HG03457 (cell line): ENCODE data around the gene TP53INP2.
"Not testable (repeated sequence)": the region's sequence is repeated elsewhere in the genome, so short reads cannot be mapped to it uniquely, and the experiment has no call there.

Experiments used
- ATAC-seq: cut with Tn5 transposase; IDR thresholded peaks from one replicate; pipeline ENCODE4 v1.9.1; 2021; ENCODE audit warnings: moderate number of reproducible peaks; ENCODE audit not compliant: unreplicated experiment

TP53INP2 gene

DNA sequence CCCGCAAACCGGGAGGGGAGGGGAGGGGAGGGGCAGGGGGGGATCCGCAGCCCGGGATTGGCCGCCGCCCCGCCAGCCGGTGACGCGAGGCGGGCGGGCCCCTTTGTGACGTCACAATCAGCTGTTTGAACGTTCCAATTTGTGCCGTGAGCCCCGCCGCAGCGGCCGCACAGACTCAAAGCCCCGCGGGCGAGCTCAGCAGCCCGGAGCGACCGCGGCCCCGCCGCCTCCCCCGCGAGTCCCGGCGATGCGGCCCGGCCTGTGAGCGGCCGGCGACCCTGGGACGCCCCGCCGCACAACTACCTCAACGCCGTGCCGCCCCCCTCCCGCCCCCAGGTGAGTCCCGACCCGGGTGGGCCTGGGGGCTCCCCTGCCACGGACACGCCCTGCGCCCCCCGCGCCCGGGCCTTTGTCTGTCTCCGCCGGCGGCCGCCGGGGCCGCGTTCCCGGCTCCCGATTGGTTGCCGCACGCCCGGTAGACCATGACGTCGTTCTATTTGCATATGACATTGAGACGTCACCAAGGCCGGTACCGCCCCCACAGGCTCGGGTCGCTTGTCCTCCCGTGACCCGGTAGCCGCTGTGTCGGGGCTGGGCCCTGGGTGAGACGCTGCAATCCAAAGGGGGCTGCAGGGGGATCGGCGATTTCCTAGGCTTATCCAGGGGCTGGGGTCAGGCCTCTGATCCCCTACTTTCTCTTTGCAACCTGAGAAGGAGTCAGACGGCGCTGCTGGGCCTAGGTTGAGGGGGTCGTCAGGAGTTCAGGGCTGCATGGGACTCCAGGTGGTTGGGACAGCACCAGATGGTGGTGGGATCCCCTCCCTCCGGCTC lies at the start of gene TP53INP2:
Gene TP53INP2 (plus strand): TSS at position 168 of the 831 bp plus-strand sequence. CDS start 4,396 bp downstream, outside the sequence.
- no peak for ATAC-seq

- ATAC-seq, result not testable (repeated sequence)
Measured at GRCh38 chr20:34658654-34659053, 45.5 kb upstream of the TP53INP2 start.

GRCh38 chr20:34661811-34662210 lies 42.3 kb upstream of the TP53INP2 start:
- ATAC-seq, result not testable (repeated sequence)

DNA sequence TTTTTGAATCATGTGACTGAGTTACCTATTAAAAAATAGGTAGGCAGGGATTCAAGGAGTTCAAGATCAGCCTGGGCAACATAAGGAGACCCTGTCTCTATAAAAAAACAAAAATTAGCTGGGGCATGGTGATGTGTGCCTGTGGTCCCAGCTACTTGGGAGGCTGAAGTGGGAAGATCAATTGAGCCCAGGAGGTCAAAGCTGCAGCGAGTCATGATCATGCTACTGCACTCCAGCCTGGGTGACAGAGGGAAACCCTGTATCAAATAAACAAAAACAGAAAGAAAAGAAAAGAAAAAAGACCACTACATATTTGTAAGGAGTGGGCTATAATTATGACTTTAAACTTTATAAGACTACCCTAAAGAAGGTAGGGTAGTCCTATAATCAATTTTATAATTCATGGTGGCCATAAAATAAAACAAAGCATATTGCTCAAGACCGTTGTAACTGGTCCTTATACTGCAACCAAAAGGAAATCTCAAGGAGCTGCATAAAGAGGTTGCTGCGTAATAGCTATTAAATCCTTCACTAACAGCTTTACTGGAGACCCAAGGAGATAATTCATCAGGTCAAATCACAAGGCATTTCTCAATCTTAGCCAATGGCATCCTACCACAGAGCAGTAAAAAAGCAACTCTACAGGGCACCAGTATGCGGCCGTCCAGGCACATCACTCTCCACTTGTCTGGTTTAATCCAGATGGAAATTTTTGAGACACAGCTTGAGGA lies 40.8 kb upstream of the TP53INP2 start:
- ATAC-seq, result no peak

DNA sequence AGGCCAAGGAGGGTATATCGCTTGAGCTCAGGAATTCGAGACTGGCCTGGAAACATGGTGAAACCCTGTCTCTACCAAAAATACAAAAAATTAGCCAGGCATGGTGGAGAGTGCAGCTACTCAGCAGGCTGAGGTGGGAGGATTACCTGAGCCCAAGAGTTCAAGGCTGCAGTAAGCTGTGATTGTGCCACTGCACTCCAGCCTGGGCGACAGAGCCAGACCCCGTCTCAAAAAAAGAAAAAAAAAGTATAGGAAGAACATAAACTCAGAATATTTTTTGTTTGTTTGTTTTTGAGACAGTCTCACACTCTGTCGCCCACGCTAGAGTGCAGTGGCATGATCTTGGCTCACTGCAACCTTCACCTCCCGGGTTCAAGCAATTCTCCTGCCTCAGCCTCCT lies 39.4 kb upstream of the TP53INP2 start:
- ATAC-seq, result not testable (repeated sequence)

DNA sequence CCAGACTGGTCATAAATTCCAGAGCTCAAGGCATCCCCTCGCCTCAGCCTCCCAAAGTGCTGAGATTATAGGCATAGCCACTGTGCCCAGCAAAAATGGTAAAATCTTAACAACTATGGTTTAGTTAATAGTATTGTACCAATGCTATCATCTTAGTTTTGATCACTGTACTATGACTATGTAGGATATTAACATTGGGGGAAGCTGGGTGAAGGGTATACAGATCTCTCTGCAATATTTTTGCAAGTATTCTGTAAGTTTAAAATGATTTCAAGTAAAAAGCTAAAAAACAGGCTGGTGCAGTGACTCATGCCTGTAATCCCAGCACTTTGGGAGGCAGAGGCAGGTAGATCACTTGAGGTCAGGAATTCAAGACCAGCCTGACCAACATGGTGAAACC lies 35.0 kb upstream of the TP53INP2 start:
- no peak for ATAC-seq

DNA sequence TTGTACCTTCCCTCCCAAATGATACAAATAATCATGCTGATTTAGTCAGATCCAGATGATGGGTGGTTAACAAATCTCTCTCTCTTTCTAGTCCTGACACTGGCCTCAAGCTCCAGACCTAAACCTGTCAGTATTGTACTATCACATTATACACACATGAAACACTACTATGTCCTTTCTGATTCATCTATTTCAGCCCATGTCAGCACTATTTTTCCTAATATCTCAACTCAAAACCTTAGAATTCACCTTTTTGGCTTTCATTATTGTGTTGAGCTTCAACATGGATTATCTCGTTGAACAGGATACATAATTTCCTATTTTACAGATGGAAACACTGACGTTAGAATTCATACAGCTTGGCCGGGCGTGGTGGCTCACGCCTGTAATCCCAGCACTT lies 30.7 kb upstream of the TP53INP2 start:
- no peak for ATAC-seq

DNA sequence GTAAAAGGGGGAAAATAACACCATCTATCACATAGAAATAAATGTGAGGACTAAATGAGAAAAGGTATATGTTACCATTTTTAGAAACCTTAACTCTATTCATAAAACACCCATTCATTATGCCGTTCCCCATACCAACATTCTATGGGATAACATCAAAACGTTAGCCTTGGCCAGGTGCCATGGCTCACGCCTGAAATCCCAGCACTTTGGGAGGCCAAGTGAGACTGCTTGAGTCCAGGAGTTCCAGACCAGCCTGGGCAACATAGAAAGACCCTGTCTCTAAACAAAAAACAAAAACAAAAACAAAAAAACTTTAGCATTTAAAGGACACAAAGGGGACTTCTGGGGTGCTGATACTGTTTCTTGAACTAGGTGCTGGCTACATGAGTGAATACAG lies 28.6 kb upstream of the TP53INP2 start:
- no peak for ATAC-seq

- ATAC-seq, result no peak
Measured at GRCh38 chr20:34675993-34676641, 28.0 kb upstream of the TP53INP2 start.

- peak; percentile 95 for ATAC-seq
Measured at GRCh38 chr20:34676642-34677373, 27.3 kb upstream of the TP53INP2 start, which contains the start of gene PIGU. Gene PIGU (minus strand): TSS chr20:34677092. CDS start chr20:34677085, 7 bp downstream.

GRCh38 chr20:34680586-34681175 lies 23.5 kb upstream of the TP53INP2 start:
- no peak for ATAC-seq

DNA sequence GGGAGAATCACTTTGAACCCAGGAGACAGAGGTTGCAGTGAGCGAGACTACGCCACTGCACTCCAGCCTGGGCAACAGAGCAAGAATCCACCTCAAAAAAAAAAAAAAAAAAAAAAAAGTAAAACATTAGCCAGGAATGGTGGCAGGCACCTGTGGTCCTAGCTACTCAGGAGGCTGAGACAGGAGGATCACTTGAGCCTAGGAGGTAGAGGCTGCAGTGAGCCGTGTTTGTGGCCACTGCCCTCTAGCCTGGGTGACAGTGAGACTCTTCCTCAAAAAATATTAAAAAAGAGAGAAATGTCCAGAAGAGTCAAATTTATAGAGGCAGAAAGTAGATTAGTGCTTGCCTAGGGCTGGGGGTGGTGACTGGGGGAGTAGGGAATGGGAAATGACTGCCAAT lies 20.5 kb upstream of the TP53INP2 start:
- no peak for ATAC-seq

- ATAC-seq, result no peak
Measured at GRCh38 chr20:34689486-34689885, 14.7 kb upstream of the TP53INP2 start.

- no peak for ATAC-seq
Measured at GRCh38 chr20:34691838-34692237, 12.3 kb upstream of the TP53INP2 start.

DNA sequence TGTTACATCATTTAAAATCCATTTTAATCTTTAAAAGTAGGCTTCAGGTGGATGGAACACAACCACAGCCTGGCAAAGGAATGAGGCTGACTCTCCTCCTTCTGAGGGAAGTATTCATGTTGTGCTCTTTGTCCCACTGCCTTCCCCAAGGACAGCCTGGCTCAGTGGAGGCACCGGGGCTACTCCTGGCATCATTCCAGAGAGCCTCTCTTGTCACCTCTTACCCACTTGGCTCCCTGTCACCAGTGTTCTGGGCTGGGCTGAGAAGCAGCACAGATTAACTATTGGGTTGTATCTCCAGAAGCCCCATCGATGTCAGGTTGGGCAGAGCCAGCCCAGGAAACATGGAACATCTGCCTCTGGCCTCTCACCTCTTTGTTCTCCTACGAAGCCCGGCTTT lies 10.7 kb upstream of the TP53INP2 start:
- no peak for ATAC-seq

DNA sequence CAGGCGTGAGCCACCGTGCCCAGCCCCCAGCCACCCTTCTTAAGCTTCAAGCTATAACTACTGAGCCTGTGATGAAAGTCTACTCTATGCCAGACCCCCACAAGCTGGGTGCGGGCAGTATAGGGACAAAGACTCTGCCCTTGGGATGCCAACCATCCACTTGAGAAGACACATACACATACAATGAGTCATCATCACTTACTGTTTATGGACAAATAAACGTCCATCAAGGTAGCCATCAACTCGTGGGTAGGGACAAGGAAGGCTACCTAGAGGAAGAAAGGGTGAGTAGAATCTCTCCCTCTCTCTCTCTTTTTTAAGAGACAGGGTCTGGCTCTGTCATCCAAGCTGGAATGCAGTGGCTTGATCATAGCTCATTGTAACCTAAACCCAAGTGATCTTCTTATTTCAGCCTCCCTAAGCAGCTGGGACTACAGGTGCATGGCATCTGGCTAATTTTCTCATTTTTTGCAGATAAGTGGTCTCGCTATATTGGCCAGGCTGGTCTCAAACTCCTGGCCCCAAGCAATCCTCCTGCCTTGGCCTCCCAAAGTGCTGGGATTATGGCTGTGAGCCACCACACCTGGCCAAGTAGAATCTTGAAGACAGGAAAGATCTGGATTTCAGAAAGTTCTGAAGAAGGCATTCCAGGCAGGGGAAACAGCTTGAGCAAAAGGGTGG lies 2.6 kb upstream of the TP53INP2 start:
- no peak for ATAC-seq

GRCh38 chr20:34703061-34703423 lies 1.1 kb upstream of the TP53INP2 start:
- ATAC-seq, result no peak

DNA sequence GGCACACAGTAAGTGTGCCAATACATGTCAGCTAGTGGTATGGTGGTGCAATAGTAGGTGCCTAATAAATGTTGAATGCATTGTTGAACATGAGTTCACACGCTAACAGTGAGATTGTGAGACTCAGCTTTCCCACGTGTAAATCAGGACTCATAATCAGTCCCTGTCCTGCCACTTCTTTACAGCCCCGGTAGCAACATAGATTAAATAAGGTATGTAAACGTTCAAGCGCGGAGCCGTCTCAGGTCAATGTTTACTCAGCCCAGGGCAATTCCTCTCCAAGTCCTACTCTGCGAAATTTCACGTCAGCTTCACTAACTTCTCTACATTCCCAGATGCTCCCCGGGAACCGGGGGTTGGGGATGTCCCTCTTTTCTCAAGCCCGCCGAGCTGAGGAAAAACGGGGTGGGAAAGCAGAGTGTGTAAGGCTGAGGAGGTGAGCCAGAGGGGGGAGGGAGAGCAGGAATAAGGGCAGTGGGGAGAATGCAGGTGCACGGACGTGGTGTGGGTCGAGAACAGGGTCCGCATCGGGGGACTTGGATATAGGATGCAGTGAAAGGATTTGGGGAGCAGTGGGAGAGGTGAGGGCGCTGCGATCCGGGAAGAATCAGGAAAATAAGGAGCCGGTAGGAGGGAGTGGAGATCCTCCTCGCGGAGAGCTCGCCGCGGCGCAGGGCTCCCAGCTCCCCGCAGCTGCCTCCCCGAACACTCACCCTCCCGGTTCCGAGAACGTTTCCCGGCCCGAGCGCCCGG lies 544 bp upstream of the TP53INP2 start:
- ATAC-seq, result no peak

- ATAC-seq, result no peak
Measured at GRCh38 chr20:34705008-34705396, 858 bp downstream of the TP53INP2 start.
